ENCODE results near the gene SH3BGRL. TPM values are rescaled to one million over a fixed set of nuclear protein-coding genes. Genes with fewer than 3 reads are reported as not detected.

Gene SH3BGRL
- polyA plus RNA-seq, 3 donors, result 203 to 374 (median 318) TPM

GRCh38 chrX:81237516-81237915, 35.6 kb downstream of the SH3BGRL start:
- peaks cover 0 to 2% (median 0%) of the 10 kb centered on the region in 3 donors for H3K27me3 Mint-ChIP-seq (ENCODE audit: low read depth in 3 of 3)
- no peak for TF ChIP-seq CTCF (IDR thresholded peaks at IDR 0.05)
- Histone ChIP-seq H2AFZ (ENCODE audit: insufficient read depth, low read depth, low read length, poor library complexity, severe bottlenecking) (no peak overlapping the region), H4K20me1 (ENCODE audit: insufficient read depth, low read length) (peaks cover 49% of the 10 kb centered on the region), H3K27me3 (ENCODE audit: control insufficient read depth in 2 of 2, insufficient read depth in 2 of 2, low read length in 2 of 2) (no peaks in the 10 kb centered on the region), H3K27ac (ENCODE audit: low read depth in 1 of 2, low read length in 2 of 2) (no peak overlapping the region), H3K9me3 (replicated peaks in 1 of 2; ENCODE audit: control insufficient read depth in 1 of 2, insufficient read depth in 1 of 2, low read length in 2 of 2) (peaks cover 7 to 17% of the 10 kb centered on the region in 2 donors), H3K4me1 (ENCODE audit: control insufficient read depth in 1 of 2, insufficient read depth in 2 of 2, low read length in 2 of 2) (no peaks in the 10 kb centered on the region), H3K9ac (ENCODE audit: insufficient read depth, low read length, poor library complexity, severe bottlenecking) (no peak overlapping the region), H3K79me2 (ENCODE audit: insufficient read depth, low read length) (peaks cover 34% of the 10 kb centered on the region), H3K36me3 (replicated peaks in 1 of 2; ENCODE audit: control insufficient read depth in 1 of 2, insufficient read depth in 2 of 2, low read length in 2 of 2) (peaks cover 17 to 53% of the 10 kb centered on the region in 2 donors), H3K4me2 (replicated peaks; ENCODE audit: extremely low read depth, low read length, poor library complexity, severe bottlenecking) (no peak overlapping the region), H3K4me3 (replicated peaks in 1 of 3; ENCODE audit: low read depth in 2 of 3, low read length in 3 of 3) (no peak overlapping the region)
- peaks cover 0 to 20% (median 15%) of the 10 kb centered on the region in 7 donors for H3K9me3 Mint-ChIP-seq
- intact Hi-C loops (cut with micrococcal nuclease), result no loop called here
- peaks cover 44 to 54% of the 10 kb centered on the region in 2 donors for H3K36me3 Mint-ChIP-seq
- no peak for DNase-seq
- no peak overlapping the region for H3K27ac Mint-ChIP-seq
- H3K4me3 Mint-ChIP-seq, result no peak overlapping the region
- peaks cover 8% of the 10 kb centered on the region for H3K4me1 Mint-ChIP-seq
- WGBS (ENCODE audit: insufficient coverage), result no CpG with 5 or more reads among the region's 1 CpG

GRCh38 chrX:81238166-81238565, 36.3 kb downstream of the SH3BGRL start:
- Histone ChIP-seq H3K4me1 (ENCODE audit: control insufficient read depth in 1 of 2, insufficient read depth in 2 of 2, low read length in 2 of 2) (no peaks in the 10 kb centered on the region), H3K9ac (ENCODE audit: insufficient read depth, low read length, poor library complexity, severe bottlenecking) (no peak overlapping the region), H3K9me3 (replicated peaks in 1 of 2; ENCODE audit: control insufficient read depth in 1 of 2, insufficient read depth in 1 of 2, low read length in 2 of 2) (peaks cover 7 to 17% of the 10 kb centered on the region in 2 donors), H3K4me3 (replicated peaks in 1 of 3; ENCODE audit: low read depth in 2 of 3, low read length in 3 of 3) (no peak overlapping the region), H3K27ac (ENCODE audit: low read depth in 1 of 2, low read length in 2 of 2) (no peak overlapping the region), H4K20me1 (ENCODE audit: insufficient read depth, low read length) (peaks cover 49% of the 10 kb centered on the region), H2AFZ (ENCODE audit: insufficient read depth, low read depth, low read length, poor library complexity, severe bottlenecking) (no peak overlapping the region), H3K36me3 (replicated peaks in 1 of 2; ENCODE audit: control insufficient read depth in 1 of 2, insufficient read depth in 2 of 2, low read length in 2 of 2) (peaks cover 17 to 53% of the 10 kb centered on the region in 2 donors), H3K4me2 (replicated peaks; ENCODE audit: extremely low read depth, low read length, poor library complexity, severe bottlenecking) (no peak overlapping the region), H3K79me2 (ENCODE audit: insufficient read depth, low read length) (peaks cover 29% of the 10 kb centered on the region), H3K27me3 (ENCODE audit: control insufficient read depth in 2 of 2, insufficient read depth in 2 of 2, low read length in 2 of 2) (no peaks in the 10 kb centered on the region)
- H3K36me3 Mint-ChIP-seq, result peaks cover 42 to 54% of the 10 kb centered on the region in 2 donors
- intact Hi-C loops (cut with micrococcal nuclease), result no loop called here
- H3K4me1 Mint-ChIP-seq, result peaks cover 13% of the 10 kb centered on the region
- TF ChIP-seq CTCF (IDR thresholded peaks at IDR 0.05), result no peak
- 100% methylated on average over 1 of the region's 4 CpGs for WGBS (ENCODE audit: insufficient coverage)
- no peak for DNase-seq
- H3K9me3 Mint-ChIP-seq, result peaks cover 0 to 20% (median 15%) of the 10 kb centered on the region in 7 donors
- H3K4me3 Mint-ChIP-seq, result no peak overlapping the region
- peak overlapping the region in 2 of 7 donors; percentile 32 to 66 for H3K27ac Mint-ChIP-seq
- peaks cover 0 to 2% (median 0%) of the 10 kb centered on the region in 3 donors for H3K27me3 Mint-ChIP-seq (ENCODE audit: low read depth in 3 of 3)
